GM18858 (cell line): ENCODE measurements around the gene LEF1.
A peak's percentile ranks its signal among the peaks of the same experiment; 100 is the strongest.

Experiments used
- ATAC-seq: cut with Tn5 transposase; IDR thresholded peaks from one replicate; pipeline ENCODE4 v1.9.1; 2021; ENCODE audit not compliant: unreplicated experiment

Gene LEF1

GRCh38 chr4:108114503-108114902 lies 54.2 kb downstream of the LEF1 start:
- ATAC-seq = no peak

GRCh38 chr4:108113229-108113628 lies 55.5 kb downstream of the LEF1 start:
- no peak for ATAC-seq

GRCh38 chr4:108111781-108112180 lies 57.0 kb downstream of the LEF1 start:
- ATAC-seq = no peak

GRCh38 chr4:108110450-108110849 lies 58.3 kb downstream of the LEF1 start:
- no peak for ATAC-seq

GRCh38 chr4:108109997-108110416 lies 58.7 kb downstream of the LEF1 start:
- peak; percentile 91 for ATAC-seq

GRCh38 chr4:108109111-108109510 lies 59.6 kb downstream of the LEF1 start:
- no peak for ATAC-seq

- ATAC-seq = no peak
Observed at GRCh38 chr4:108107729-108108382, 60.9 kb downstream of the LEF1 start.

- no peak for ATAC-seq
Observed at GRCh38 chr4:108107101-108107500, 61.6 kb downstream of the LEF1 start.

GRCh38 chr4:108106186-108106585 lies 62.5 kb downstream of the LEF1 start:
- ATAC-seq = no peak

- ATAC-seq = no peak
Observed at GRCh38 chr4:108103099-108103862, 65.5 kb downstream of the LEF1 start.

GRCh38 chr4:108100827-108101226 lies 67.9 kb downstream of the LEF1 start:
- no peak for ATAC-seq

- ATAC-seq = no peak
Observed at GRCh38 chr4:108099838-108100237, 68.9 kb downstream of the LEF1 start.

- ATAC-seq = no peak
Observed at GRCh38 chr4:108097990-108098553, 70.7 kb downstream of the LEF1 start.

- no peak for ATAC-seq
Observed at GRCh38 chr4:108094923-108095482, 73.7 kb downstream of the LEF1 start.

- ATAC-seq = no peak
Observed at GRCh38 chr4:108094131-108094530, 74.6 kb downstream of the LEF1 start.

GRCh38 chr4:108092288-108092687 lies 76.4 kb downstream of the LEF1 start:
- no peak for ATAC-seq

GRCh38 chr4:108087293-108087967 lies 81.3 kb downstream of the LEF1 start:
- no peak for ATAC-seq

GRCh38 chr4:108081256-108081655 lies 87.5 kb downstream of the LEF1 start:
- ATAC-seq = no peak

GRCh38 chr4:108080747-108081146 lies 88.0 kb downstream of the LEF1 start:
- no peak for ATAC-seq

GRCh38 chr4:108078024-108078733 lies 90.6 kb downstream of the LEF1 start:
- ATAC-seq = no peak

- no peak for ATAC-seq
Observed at GRCh38 chr4:108072300-108072699, 96.4 kb downstream of the LEF1 start.
